Loucy (cell line): ENCODE data around the gene PDZD4.

Source experiments
- CTCF ChIP-seq: fragments of 200-600 bp; sonication (generic); conservative IDR thresholded peaks from 2 replicates; pipeline ENCODE4 v1.5.1; 2014; ENCODE audit warnings: mild to moderate bottlenecking, antibody characterized with exemption, low read length
- EZH2phosphoT487 ChIP-seq: fragments of 200-600 bp; IDR thresholded peaks from 2 replicates; pipeline ENCODE4 v1.6.1; 2018; ENCODE audit warnings: antibody characterized with exemption, mild to moderate bottlenecking, moderate library complexity, borderline replicate concordance

GRCh38 chrX:153776611-153777045 lies 53.7 kb downstream of the PDZD4 start:
- TF ChIP-seq CTCF (no peak), EZH2phosphoT487 (no peak)
